LNCAP (cell line): Measurements from ENCODE around the gene THY1.

Source experiments
- TF ChIP-seq, protein P1 (sequence below): fragments of 450-650 bp; IDR thresholded peaks from 2 replicates; pipeline ENCODE4 v1.5.1; 2017; ENCODE audit warnings: mild to moderate bottlenecking

THY1 gene

DNA sequence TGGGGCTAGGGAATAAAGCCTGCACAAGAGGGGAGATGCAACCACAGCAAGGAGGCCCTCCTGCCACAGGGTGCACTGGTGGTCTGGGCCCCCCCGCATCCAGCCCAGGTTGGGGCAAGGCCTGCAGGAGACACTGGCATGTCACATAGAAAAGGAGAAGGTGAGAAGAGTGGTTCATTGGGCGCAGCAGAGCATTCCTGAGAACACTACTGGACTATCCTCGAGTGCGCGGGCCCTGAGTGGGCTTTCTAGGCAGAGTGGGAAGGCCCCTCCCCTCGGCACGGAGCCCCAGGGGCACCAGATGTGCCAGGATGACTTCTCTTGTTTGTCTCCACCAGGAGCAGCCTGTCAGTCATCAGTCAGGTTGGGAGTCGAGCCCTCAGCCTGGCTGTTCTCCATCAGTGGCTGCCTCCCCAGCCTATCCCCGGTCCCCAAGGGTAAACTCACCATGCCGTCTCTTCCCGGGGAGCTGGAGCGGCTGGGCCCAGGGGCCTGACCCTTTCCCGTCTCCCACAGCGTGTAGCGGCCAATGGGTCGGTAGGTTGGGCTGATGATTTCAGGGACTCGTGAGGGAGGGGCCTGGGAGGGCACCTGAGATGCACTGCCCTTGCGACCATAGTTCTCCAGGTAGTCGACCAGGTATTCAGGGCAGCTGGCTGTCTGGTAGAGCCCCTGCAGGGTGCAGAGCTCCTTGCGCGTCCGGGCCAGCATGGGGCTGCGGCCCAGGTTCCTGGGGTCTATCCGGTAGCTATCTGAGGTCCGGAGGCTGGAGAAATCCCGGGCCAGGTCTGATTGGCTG is 50.5 kb downstream of the THY1 start:
- TF ChIP-seq, protein P1, sequence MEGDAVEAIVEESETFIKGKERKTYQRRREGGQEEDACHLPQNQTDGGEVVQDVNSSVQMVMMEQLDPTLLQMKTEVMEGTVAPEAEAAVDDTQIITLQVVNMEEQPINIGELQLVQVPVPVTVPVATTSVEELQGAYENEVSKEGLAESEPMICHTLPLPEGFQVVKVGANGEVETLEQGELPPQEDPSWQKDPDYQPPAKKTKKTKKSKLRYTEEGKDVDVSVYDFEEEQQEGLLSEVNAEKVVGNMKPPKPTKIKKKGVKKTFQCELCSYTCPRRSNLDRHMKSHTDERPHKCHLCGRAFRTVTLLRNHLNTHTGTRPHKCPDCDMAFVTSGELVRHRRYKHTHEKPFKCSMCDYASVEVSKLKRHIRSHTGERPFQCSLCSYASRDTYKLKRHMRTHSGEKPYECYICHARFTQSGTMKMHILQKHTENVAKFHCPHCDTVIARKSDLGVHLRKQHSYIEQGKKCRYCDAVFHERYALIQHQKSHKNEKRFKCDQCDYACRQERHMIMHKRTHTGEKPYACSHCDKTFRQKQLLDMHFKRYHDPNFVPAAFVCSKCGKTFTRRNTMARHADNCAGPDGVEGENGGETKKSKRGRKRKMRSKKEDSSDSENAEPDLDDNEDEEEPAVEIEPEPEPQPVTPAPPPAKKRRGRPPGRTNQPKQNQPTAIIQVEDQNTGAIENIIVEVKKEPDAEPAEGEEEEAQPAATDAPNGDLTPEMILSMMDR: no peak

DNA sequence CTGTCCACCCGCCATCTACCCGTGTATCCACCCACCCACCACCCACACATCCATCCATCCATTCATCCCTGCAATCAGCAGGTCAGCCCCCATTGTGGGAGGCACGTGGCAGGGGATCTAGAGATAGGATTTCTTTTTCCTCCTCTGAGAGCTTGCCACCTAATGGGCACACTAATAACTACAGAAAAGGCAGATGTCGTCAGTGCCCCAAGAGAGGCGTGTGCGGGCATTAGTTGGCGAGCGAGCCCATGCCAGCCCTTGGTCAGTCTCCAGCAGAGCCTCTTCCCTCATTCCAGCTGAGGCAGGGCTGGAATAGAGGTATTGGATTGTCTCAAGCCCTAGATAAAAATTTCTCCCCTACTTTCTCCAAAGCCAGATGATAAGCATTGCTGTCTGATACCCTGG is 51.2 kb downstream of the THY1 start:
- TF ChIP-seq, protein P1: peak; percentile 33; the same call in 1 of the 2 replicates

DNA sequence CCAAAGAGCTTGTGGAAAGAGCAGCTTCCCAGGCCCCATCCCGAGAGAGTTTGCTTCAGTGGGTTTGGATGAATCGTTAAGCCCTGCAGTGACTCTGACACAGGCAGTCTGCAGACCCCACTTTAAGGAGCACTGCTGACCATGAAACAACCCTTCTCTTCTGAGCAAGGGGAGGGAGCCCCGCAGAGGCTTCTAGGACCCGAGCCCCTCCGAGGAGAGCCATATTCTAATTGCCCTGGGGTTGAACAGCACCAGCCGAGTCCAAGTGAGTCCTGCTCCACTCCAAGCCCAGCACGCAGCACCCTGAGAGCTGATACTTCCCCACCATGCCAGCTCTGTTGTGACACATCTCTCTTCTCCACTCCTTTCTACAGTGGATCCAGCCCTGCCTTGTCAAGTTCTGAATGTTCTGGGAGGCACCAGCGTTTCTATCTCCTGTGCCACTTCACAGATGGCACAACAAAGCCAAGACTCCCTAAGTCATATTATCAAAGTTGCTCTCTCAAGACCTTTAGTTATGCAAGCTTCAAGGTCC is 51.8 kb downstream of the THY1 start:
- TF ChIP-seq, protein P1: no peak

DNA sequence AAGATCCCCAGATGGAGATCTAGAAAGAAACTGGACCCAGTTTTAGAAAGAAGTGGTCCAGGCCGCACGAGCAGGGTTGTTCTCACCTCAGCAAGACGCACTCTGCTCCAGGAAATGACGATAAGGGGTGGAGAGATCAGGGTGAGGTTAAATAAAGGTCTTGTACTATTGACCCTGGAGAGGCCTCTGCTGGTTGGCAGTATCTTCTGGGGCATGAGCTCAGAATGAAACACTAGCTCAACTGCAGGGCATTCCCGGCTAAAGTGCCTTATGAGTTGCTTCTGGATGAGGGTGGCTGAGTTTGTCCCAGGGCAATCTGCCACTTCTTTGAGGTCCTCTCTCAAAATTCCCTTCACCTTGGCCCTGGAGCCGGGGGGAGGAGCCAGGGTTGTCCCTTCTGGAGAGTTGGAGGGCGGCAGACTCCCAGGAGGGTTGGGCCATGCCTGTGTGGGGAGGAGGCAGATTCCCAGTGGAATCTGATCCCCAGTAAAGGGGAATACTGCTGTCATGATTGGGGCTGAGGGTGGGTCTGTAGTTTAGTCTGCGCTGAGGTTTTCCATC is 52.4 kb downstream of the THY1 start:
- TF ChIP-seq, protein P1: no peak

DNA sequence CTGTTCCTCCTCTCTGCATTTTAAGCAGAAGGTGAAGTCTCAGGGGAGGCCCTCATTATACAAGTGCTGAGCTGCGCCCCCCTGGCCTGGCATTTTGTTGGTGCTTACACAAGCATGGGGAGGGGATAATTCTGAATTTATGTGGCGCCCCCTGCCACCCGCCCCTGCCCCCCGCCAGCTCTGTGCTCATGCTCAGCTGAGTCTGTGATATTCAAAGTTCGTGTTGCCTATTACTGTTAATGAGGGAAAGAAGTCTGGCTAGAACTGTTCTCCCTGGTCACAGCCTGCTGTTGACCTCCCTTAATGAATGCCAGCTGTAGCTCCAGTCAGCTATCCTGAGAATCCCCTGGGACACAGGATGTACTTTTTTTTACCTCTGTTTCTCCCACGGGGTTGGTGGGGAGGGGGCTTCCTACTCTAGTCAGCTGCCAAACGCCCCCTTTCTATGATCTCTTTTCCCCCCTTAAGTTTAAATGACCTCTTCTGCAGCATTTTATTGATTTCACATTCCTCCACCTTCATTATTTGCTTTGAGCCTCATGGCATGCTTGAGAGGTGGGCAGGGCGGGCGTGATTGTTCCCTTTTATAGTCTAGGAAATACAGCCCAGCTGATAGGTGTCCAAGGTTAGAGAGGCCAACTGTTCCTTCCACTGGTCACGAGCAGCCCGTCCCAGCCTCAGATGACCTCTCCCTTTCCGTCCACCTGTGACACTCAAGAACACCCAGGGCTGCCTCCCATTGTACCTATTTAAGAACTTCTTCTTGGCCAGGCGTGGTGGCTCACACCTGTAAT is 53.6 kb downstream of the THY1 start:
- TF ChIP-seq, protein P1: no peak

DNA sequence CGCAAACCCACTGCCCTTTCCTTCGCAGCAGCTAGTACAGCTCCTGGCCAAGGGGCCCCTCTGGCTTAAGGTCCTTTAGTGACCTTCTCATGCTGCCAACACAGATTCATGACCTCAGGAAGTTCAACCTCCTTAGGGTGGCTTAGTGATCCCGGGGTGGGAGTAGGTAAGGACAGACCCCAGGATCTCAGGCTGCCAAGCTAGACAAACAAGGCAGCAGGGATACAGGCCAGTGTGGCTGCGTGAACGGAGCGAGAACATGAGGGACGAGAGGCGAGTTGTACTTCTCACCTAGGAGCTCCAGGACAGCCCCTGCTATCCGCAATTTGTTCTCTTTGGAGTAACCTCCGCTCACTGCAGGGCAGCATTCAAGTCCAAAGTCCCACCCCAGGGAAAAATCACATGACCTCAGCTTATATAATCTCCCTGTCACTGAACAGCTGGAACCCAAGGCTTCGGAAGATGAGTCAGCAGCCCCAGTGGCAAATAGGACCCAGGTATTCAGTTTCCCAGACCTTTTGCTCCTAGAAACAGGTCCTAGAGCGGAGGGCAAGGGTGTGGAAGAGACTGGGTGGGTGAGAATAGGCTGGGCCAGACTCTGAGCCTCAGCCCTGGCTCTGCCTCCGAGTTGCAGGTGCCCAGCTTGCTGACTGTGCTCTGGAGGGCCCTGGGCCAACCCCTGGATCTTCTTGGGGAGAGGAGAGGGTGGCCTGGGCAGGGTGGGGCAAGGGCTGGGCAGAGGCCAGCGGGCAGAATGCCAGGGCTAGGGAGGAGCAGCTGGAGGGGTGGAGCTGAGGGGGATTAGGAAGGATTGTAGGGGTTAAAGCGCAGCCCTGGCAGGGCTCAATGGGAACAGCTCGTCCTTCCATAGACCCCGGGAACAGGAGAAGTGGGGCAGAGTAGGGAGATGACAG is 54.6 kb downstream of the THY1 start:
- TF ChIP-seq, protein P1: no peak
